Measurements from ENCODE around the gene ZBTB47. TPM values are rescaled to one million over a fixed set of nuclear protein-coding genes. Genes with fewer than 3 reads are reported as not detected.

The ZBTB47 gene
- total and polyA plus RNA-seq, 2 experiments from 2014 or later, result 7.0 to 14.2 TPM

DNA sequence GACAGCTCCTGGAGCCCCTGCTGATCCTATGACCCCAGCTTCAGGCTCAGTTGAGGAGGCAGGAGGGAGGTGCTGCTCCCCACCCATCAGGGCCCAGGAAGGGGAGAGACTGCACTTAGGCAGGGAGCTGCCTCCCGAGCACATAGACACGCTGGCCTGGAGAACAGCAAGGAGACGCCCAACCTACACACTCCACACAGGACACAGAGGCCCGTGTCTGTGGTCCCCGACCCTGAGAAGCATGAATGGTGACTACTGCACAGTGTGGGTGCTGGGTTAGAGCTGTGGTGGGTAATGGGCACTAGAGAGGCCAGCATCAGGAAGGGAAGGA, 50.2 kb downstream of the ZBTB47 start:
- no peak overlapping the region for H2AFZ ChIP-seq
- TF ChIP-seq EZH2 (IDR thresholded peaks at IDR 0.05; ENCODE audit: borderline replicate concordance) (no peak), EZH2phosphoT487 (IDR thresholded peaks at IDR 0.05; ENCODE audit: low read depth, severe bottlenecking, unreplicated experiment) (no peak)
- TF ChIP-seq, protein P1, sequence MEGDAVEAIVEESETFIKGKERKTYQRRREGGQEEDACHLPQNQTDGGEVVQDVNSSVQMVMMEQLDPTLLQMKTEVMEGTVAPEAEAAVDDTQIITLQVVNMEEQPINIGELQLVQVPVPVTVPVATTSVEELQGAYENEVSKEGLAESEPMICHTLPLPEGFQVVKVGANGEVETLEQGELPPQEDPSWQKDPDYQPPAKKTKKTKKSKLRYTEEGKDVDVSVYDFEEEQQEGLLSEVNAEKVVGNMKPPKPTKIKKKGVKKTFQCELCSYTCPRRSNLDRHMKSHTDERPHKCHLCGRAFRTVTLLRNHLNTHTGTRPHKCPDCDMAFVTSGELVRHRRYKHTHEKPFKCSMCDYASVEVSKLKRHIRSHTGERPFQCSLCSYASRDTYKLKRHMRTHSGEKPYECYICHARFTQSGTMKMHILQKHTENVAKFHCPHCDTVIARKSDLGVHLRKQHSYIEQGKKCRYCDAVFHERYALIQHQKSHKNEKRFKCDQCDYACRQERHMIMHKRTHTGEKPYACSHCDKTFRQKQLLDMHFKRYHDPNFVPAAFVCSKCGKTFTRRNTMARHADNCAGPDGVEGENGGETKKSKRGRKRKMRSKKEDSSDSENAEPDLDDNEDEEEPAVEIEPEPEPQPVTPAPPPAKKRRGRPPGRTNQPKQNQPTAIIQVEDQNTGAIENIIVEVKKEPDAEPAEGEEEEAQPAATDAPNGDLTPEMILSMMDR (IDR thresholded peaks at IDR 0.05; ENCODE audit: poor library complexity), result no peak
- no peaks in the 10 kb centered on the region for H3K9me3 ChIP-seq (ENCODE audit: low read depth)
- no peaks in the 10 kb centered on the region for H3K36me3 ChIP-seq (replicated peaks; ENCODE audit: insufficient read depth, low read depth)
- no peaks in the 10 kb centered on the region for H3K27me3 ChIP-seq
- WGBS (ENCODE audit: low lambda C conversion rate, missing lambda C conversion rate), result 82% methylated on average over 5 of the region's 5 CpGs
- no peaks in the 10 kb centered on the region for H3K9me2 ChIP-seq (replicated peaks; ENCODE audit: insufficient read depth)
- H3K79me2 ChIP-seq, result no peaks in the 10 kb centered on the region
- no peak for DNase-seq (ENCODE audit: low spot score)
- no peaks in the 10 kb centered on the region for H4K20me1 ChIP-seq (ENCODE audit: insufficient read depth, poor library complexity, severe bottlenecking)
- no peak overlapping the region for H3K4me2 ChIP-seq
- no peak overlapping the region for H3K27ac ChIP-seq
- H3K4me3 ChIP-seq, result no peak overlapping the region
- no peaks in the 10 kb centered on the region for H3K4me1 ChIP-seq (ENCODE audit: insufficient read depth)

- no peaks in the 10 kb centered on the region for H3K27me3 ChIP-seq
- H2AFZ ChIP-seq, result no peak overlapping the region
- H3K36me3 ChIP-seq (replicated peaks; ENCODE audit: insufficient read depth, low read depth), result no peaks in the 10 kb centered on the region
- H3K79me2 ChIP-seq, result no peaks in the 10 kb centered on the region
- no peak for DNase-seq (ENCODE audit: low spot score)
- no peak overlapping the region for H3K4me3 ChIP-seq
- H3K4me1 ChIP-seq (ENCODE audit: insufficient read depth), result no peaks in the 10 kb centered on the region
- no peak overlapping the region for H3K4me2 ChIP-seq
- TF ChIP-seq EZH2 (IDR thresholded peaks at IDR 0.05; ENCODE audit: borderline replicate concordance) (no peak), EZH2phosphoT487 (IDR thresholded peaks at IDR 0.05; ENCODE audit: low read depth, severe bottlenecking, unreplicated experiment) (no peak)
- H3K9me2 ChIP-seq (replicated peaks; ENCODE audit: insufficient read depth), result no peaks in the 10 kb centered on the region
- no peaks in the 10 kb centered on the region for H4K20me1 ChIP-seq (ENCODE audit: insufficient read depth, poor library complexity, severe bottlenecking)
- no peaks in the 10 kb centered on the region for H3K9me3 ChIP-seq (ENCODE audit: low read depth)
- no peak overlapping the region for H3K27ac ChIP-seq
- 89% methylated on average over 8 of the region's 8 CpGs for WGBS (ENCODE audit: low lambda C conversion rate, missing lambda C conversion rate)
These were observed 50.8 kb downstream of the ZBTB47 start for GRCh38 chr3:42704136-42704841.

- WGBS (ENCODE audit: low lambda C conversion rate, missing lambda C conversion rate), result 80% methylated on average over 7 of the region's 7 CpGs
- H3K79me2 ChIP-seq, result no peaks in the 10 kb centered on the region
- H4K20me1 ChIP-seq (ENCODE audit: insufficient read depth, poor library complexity, severe bottlenecking), result no peaks in the 10 kb centered on the region
- H3K4me1 ChIP-seq (ENCODE audit: insufficient read depth), result no peaks in the 10 kb centered on the region
- H3K27me3 ChIP-seq, result no peaks in the 10 kb centered on the region
- no peak overlapping the region for H3K4me2 ChIP-seq
- no peaks in the 10 kb centered on the region for H3K9me2 ChIP-seq (replicated peaks; ENCODE audit: insufficient read depth)
- no peak overlapping the region for H3K27ac ChIP-seq
- no peak for DNase-seq (ENCODE audit: low spot score)
- no peak overlapping the region for H3K4me3 ChIP-seq
- TF ChIP-seq EZH2 (IDR thresholded peaks at IDR 0.05; ENCODE audit: borderline replicate concordance) (no peak), EZH2phosphoT487 (IDR thresholded peaks at IDR 0.05; ENCODE audit: low read depth, severe bottlenecking, unreplicated experiment) (no peak)
- TF ChIP-seq, protein P1 (IDR thresholded peaks at IDR 0.05; ENCODE audit: poor library complexity), result no peak
- H2AFZ ChIP-seq, result no peak overlapping the region
- H3K36me3 ChIP-seq (replicated peaks; ENCODE audit: insufficient read depth, low read depth), result no peaks in the 10 kb centered on the region
- H3K9me3 ChIP-seq (ENCODE audit: low read depth), result no peaks in the 10 kb centered on the region
These were observed 51.7 kb downstream of the ZBTB47 start for GRCh38 chr3:42705058-42705767.

- no peaks in the 10 kb centered on the region for H3K4me1 ChIP-seq (ENCODE audit: insufficient read depth)
- H4K20me1 ChIP-seq (ENCODE audit: insufficient read depth, poor library complexity, severe bottlenecking), result no peaks in the 10 kb centered on the region
- H3K36me3 ChIP-seq (replicated peaks; ENCODE audit: insufficient read depth, low read depth), result no peaks in the 10 kb centered on the region
- no peak overlapping the region for H3K27ac ChIP-seq
- TF ChIP-seq, protein P1 (IDR thresholded peaks at IDR 0.05; ENCODE audit: poor library complexity), result no peak
- TF ChIP-seq EZH2 (IDR thresholded peaks at IDR 0.05; ENCODE audit: borderline replicate concordance), result no peak
- no peak for TF ChIP-seq EZH2phosphoT487 (IDR thresholded peaks at IDR 0.05; ENCODE audit: low read depth, severe bottlenecking, unreplicated experiment)
- H3K4me3 ChIP-seq, result no peak overlapping the region
- H3K9me3 ChIP-seq (ENCODE audit: low read depth), result no peaks in the 10 kb centered on the region
- WGBS (ENCODE audit: low lambda C conversion rate, missing lambda C conversion rate), result 87% methylated on average over 9 of the region's 10 CpGs
- no peaks in the 10 kb centered on the region for H3K79me2 ChIP-seq
- H3K9me2 ChIP-seq (replicated peaks; ENCODE audit: insufficient read depth), result no peaks in the 10 kb centered on the region
- H3K27me3 ChIP-seq, result no peaks in the 10 kb centered on the region
- no peak overlapping the region for H3K4me2 ChIP-seq
- no peak overlapping the region for H2AFZ ChIP-seq
- no peak for DNase-seq (ENCODE audit: low spot score)
These were observed 52.6 kb downstream of the ZBTB47 start for GRCh38 chr3:42705962-42706585.

Measured in hepatocyte (in vitro differentiated cells).